K562 (cell line): ENCODE data around the gene P2RY4.

Source experiments
- DNMT1 ChIP-seq: fragments of 450-650 bp; IDR thresholded peaks from 2 replicates; pipeline ENCODE4 v1.6.1; 2016; ENCODE audit warnings: antibody characterized with exemption, mild to moderate bottlenecking
- L3MBTL2 ChIP-seq: fragments of 450-650 bp; IDR thresholded peaks from 2 replicates; pipeline ENCODE4 v1.6.1; 2016; ENCODE audit warnings: mild to moderate bottlenecking, moderate library complexity
- POLR2AphosphoS5 ChIP-seq: IDR thresholded peaks from 2 replicates; pipeline ENCODE4 v1.6.1; 2011; ENCODE audit warnings: mild to moderate bottlenecking, low read depth, low read length, moderate library complexity; ENCODE audit not compliant: control insufficient read depth, insufficient read depth
- SP1 ChIP-seq: sonication (generic); formaldehyde crosslinking; IDR thresholded peaks from 2 replicates; pipeline ENCODE4 v1.8.1; 2022; ENCODE audit warnings: mild to moderate bottlenecking, missing genetic modification reagents
- TAF1 ChIP-seq: IDR thresholded peaks from 2 replicates; pipeline ENCODE4 v1.6.1; 2011; ENCODE audit warnings: mild to moderate bottlenecking, low read length, moderate library complexity; ENCODE audit not compliant: insufficient read depth, control insufficient read depth, severe bottlenecking; ENCODE audit errors: extremely low read depth
- ZNF174 ChIP-seq: fragments of 250-450 bp; sonication (Bioruptor Pico); IDR thresholded peaks from 2 replicates; pipeline ENCODE4 v1.4.0; 2020; ENCODE audit warnings: mild to moderate bottlenecking
- ZNF316 ChIP-seq: fragments of 450-650 bp; IDR thresholded peaks from 2 replicates; pipeline ENCODE4 v1.6.1; 2016
- TF ChIP-seq, protein P1 (sequence below), 3 experiments: IDR thresholded peaks in 2 of 3; conservative IDR thresholded peaks in 1 of 3; 2 replicates each; pipeline ENCODE4 v1.5.1; 2011 to 2012; ENCODE audit warnings: low read length in 3 of 3, mild to moderate bottlenecking in 3 of 3, control low read depth in 2 of 3, improper control_type of control experiment in 1 of 3, inconsistent platforms in 1 of 3, low read depth in 1 of 3, mixed read lengths in 1 of 3, moderate library complexity in 1 of 3; ENCODE audit not compliant: insufficient read depth in 2 of 3

- TF ChIP-seq POLR2AphosphoS5 (no peak), L3MBTL2 (no peak), ZNF316 (no peak), DNMT1 (no peak), SP1 (no peak), TAF1 (no peak), ZNF174 (CRISPR knock-in tag) (no peak)
- TF ChIP-seq, protein P1, sequence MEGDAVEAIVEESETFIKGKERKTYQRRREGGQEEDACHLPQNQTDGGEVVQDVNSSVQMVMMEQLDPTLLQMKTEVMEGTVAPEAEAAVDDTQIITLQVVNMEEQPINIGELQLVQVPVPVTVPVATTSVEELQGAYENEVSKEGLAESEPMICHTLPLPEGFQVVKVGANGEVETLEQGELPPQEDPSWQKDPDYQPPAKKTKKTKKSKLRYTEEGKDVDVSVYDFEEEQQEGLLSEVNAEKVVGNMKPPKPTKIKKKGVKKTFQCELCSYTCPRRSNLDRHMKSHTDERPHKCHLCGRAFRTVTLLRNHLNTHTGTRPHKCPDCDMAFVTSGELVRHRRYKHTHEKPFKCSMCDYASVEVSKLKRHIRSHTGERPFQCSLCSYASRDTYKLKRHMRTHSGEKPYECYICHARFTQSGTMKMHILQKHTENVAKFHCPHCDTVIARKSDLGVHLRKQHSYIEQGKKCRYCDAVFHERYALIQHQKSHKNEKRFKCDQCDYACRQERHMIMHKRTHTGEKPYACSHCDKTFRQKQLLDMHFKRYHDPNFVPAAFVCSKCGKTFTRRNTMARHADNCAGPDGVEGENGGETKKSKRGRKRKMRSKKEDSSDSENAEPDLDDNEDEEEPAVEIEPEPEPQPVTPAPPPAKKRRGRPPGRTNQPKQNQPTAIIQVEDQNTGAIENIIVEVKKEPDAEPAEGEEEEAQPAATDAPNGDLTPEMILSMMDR (IDR thresholded peaks at IDR 0.05 in 2 of 3, conservative IDR thresholded peaks at IDR 0.05 in 1 of 3; ENCODE audit: insufficient read depth in 2 of 3, low read depth in 1 of 3, low read length in 3 of 3): no peak
Measured at GRCh38 chrX:70280573-70280972, 20.6 kb upstream of the P2RY4 start.
